OCI-LY1 (cell line): ENCODE data around the gene CDR2.

ENCODE experiments used
- CTCF ChIP-seq: fragments of 200-600 bp; sonication (generic), shearing (Covaris generic); IDR thresholded peaks from 2 replicates; pipeline ENCODE4 v1.5.1; 2017; ENCODE audit warnings: mild to moderate bottlenecking, antibody characterized with exemption, low read length, moderate library complexity, mixed read lengths
- EZH2 ChIP-seq: fragments of 200-600 bp; sonication (generic), shearing (Covaris generic); IDR thresholded peaks from 2 replicates; pipeline ENCODE4 v1.8.0; 2017; ENCODE audit warnings: borderline replicate concordance, mixed run types, mild to moderate bottlenecking, antibody characterized with exemption, low read length, moderate library complexity, mixed read lengths

DNA sequence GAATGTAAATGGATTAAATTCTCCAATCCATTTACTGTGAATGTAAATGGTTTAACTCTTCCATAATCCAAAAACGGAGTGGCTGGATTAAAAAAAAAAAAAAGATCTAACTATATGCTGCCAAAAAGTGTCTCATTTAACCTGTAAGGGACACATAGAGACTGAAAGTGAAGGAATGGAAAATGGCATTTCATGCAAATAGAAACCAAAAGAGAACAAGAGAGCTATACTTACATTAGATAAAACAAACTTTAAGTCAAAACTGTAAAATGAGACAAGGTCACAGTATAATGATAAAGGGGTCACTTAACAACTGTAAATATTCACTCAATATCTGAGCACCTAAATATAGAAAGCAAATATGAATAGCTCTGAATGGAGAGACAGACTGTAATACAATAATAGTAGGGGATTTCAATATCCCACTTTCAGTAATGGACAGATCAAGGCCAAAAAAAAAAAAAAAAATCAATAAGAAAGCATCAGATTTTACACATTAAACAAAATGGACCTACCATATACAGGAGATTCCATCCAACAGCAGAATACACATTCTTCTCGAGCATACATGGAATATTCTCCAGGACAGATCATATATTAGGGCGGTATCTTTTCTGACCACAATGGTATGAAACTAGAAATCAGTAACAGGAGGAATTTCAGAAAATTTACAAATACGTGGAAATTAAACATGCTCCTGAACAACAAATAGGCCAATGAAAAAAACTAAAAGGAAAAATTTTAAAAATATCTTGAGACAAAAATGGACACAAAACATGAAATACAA is 36.4 kb downstream of the CDR2 start:
- TF ChIP-seq CTCF (no peak), EZH2 (no peak)
